Activated T-cell treated with anti-CD3 and anti-CD28 coated beads, Interleukin-2, amount 50 U/mL, for 24 hours (primary cell): Measurements from ENCODE around the gene ISCA1.

Source experiments
- DNase-seq: peaks from one replicate; pipeline ENCODE4 v3.0.0-alpha.2; 2020
- H3K27ac Mint-ChIP-seq: 2 replicates; pipeline ENCODE4 v1.8.0; 2020; ENCODE audit warnings: mild to moderate bottlenecking, mixed read lengths
- H3K27me3 Mint-ChIP-seq: 2 replicates; pipeline ENCODE4 v1.8.0; 2020; ENCODE audit warnings: mixed read lengths
- H3K36me3 Mint-ChIP-seq: 2 replicates; pipeline ENCODE4 v1.8.0; 2020; ENCODE audit warnings: low read depth, mixed read lengths
- H3K4me1 Mint-ChIP-seq: 2 replicates; pipeline ENCODE4 v1.8.0; 2020; ENCODE audit warnings: low read depth, mixed read lengths
- H3K4me3 Mint-ChIP-seq: 2 replicates; pipeline ENCODE4 v1.8.0; 2020; ENCODE audit warnings: mild to moderate bottlenecking, moderate library complexity, mixed read lengths
- H3K9me3 Mint-ChIP-seq: 2 replicates; pipeline ENCODE4 v1.8.0; 2020; ENCODE audit warnings: mixed read lengths

ISCA1 gene

GRCh38 chr9:86230858-86231257 lies 51.5 kb downstream of the ISCA1 start:
- peaks cover 7% of the 10 kb centered on the region for H3K27me3 Mint-ChIP-seq
- H3K27ac Mint-ChIP-seq: no peak overlapping the region
- no peaks in the 10 kb centered on the region for H3K36me3 Mint-ChIP-seq
- no peak overlapping the region for H3K4me3 Mint-ChIP-seq
- DNase-seq: no peak
- no peaks in the 10 kb centered on the region for H3K9me3 Mint-ChIP-seq
- H3K4me1 Mint-ChIP-seq: no peaks in the 10 kb centered on the region

- DNase-seq: no peak
- Mint-ChIP-seq H3K36me3 (no peaks in the 10 kb centered on the region), H3K27ac (no peak overlapping the region), H3K4me1 (no peaks in the 10 kb centered on the region), H3K9me3 (no peaks in the 10 kb centered on the region), H3K4me3 (no peak overlapping the region), H3K27me3 (peaks cover 7% of the 10 kb centered on the region)
Measured at GRCh38 chr9:86222667-86223066, 59.7 kb downstream of the ISCA1 start.

DNA sequence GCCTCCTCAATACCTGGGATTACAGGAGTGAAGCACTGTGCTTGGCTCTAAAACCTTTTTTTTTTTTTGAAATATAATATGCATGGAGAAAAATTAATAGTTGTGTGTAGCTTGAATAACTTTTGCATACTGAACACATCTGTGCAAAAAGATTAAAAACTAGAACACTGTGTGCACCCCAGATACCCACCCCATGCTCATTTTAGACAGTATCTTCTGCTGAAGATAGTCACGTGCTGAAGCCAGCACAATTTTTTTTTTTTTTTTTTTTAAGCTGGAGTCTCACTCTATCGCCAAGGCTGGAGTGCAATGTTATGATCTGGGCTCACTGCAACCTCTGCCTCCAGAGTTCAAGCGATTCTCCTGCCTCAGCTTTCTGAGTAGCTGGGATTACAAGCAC lies 62.7 kb downstream of the ISCA1 start:
- no peaks in the 10 kb centered on the region for H3K9me3 Mint-ChIP-seq
- no peak overlapping the region for H3K4me3 Mint-ChIP-seq
- peaks cover 7% of the 10 kb centered on the region for H3K27me3 Mint-ChIP-seq
- H3K36me3 Mint-ChIP-seq: no peaks in the 10 kb centered on the region
- no peaks in the 10 kb centered on the region for H3K4me1 Mint-ChIP-seq
- H3K27ac Mint-ChIP-seq: no peak overlapping the region
- no peak for DNase-seq

- no peak overlapping the region for H3K27ac Mint-ChIP-seq
Measured at GRCh38 chr9:86217076-86217755, 65.1 kb downstream of the ISCA1 start.

More at GRCh38 chr9:86217076-86217755, 65.1 kb downstream of the ISCA1 start:
- no peaks in the 10 kb centered on the region for H3K36me3 Mint-ChIP-seq
- no peak for DNase-seq
- H3K4me1 Mint-ChIP-seq: no peaks in the 10 kb centered on the region
- peaks cover 2% of the 10 kb centered on the region for H3K27me3 Mint-ChIP-seq
- H3K4me3 Mint-ChIP-seq: no peak overlapping the region
- no peaks in the 10 kb centered on the region for H3K9me3 Mint-ChIP-seq
